ENCODE results near the gene HAVCR2.
"Not testable (repeated sequence)": the region's sequence is repeated elsewhere in the genome, so short reads cannot be mapped to it uniquely, and the experiment has no call there.

DNA sequence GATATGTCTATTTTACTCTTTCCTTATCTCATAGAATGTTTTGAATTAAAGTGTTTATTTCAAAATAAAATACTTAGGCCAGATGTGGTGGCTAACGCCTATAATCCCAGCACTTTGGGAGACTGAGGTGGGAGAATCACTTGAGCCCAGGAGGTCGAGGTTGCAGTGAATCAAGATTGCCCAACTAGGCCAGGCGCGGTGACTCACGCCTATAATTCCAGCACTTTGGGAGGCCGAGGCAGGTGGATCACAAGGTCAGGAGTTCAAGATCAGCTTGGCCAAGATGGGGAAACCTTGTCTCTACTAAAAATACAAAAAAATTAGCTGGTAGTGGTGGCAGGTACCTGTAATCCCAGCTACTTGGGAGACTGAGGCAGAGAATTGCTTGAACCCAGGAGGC lies 52.0 kb downstream of the HAVCR2 start:
- TF ChIP-seq, protein P1, sequence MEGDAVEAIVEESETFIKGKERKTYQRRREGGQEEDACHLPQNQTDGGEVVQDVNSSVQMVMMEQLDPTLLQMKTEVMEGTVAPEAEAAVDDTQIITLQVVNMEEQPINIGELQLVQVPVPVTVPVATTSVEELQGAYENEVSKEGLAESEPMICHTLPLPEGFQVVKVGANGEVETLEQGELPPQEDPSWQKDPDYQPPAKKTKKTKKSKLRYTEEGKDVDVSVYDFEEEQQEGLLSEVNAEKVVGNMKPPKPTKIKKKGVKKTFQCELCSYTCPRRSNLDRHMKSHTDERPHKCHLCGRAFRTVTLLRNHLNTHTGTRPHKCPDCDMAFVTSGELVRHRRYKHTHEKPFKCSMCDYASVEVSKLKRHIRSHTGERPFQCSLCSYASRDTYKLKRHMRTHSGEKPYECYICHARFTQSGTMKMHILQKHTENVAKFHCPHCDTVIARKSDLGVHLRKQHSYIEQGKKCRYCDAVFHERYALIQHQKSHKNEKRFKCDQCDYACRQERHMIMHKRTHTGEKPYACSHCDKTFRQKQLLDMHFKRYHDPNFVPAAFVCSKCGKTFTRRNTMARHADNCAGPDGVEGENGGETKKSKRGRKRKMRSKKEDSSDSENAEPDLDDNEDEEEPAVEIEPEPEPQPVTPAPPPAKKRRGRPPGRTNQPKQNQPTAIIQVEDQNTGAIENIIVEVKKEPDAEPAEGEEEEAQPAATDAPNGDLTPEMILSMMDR (IDR thresholded peaks at IDR 0.05; ENCODE audit: low read depth, low read length, missing input control), result not testable (repeated sequence)
- TF ChIP-seq, protein P2, sequence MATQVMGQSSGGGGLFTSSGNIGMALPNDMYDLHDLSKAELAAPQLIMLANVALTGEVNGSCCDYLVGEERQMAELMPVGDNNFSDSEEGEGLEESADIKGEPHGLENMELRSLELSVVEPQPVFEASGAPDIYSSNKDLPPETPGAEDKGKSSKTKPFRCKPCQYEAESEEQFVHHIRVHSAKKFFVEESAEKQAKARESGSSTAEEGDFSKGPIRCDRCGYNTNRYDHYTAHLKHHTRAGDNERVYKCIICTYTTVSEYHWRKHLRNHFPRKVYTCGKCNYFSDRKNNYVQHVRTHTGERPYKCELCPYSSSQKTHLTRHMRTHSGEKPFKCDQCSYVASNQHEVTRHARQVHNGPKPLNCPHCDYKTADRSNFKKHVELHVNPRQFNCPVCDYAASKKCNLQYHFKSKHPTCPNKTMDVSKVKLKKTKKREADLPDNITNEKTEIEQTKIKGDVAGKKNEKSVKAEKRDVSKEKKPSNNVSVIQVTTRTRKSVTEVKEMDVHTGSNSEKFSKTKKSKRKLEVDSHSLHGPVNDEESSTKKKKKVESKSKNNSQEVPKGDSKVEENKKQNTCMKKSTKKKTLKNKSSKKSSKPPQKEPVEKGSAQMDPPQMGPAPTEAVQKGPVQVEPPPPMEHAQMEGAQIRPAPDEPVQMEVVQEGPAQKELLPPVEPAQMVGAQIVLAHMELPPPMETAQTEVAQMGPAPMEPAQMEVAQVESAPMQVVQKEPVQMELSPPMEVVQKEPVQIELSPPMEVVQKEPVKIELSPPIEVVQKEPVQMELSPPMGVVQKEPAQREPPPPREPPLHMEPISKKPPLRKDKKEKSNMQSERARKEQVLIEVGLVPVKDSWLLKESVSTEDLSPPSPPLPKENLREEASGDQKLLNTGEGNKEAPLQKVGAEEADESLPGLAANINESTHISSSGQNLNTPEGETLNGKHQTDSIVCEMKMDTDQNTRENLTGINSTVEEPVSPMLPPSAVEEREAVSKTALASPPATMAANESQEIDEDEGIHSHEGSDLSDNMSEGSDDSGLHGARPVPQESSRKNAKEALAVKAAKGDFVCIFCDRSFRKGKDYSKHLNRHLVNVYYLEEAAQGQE (IDR thresholded peaks at IDR 0.05), result not testable (repeated sequence)
- not testable (repeated sequence) for TF ChIP-seq YY1 (IDR thresholded peaks at IDR 0.05); GABPA (IDR thresholded peaks at IDR 0.05 in 1 of 2, conservative IDR thresholded peaks at IDR 0.05 in 1 of 2); EGR1 (IDR thresholded peaks at IDR 0.05; ENCODE audit: low read depth in 2 of 2); NR2F2 (IDR thresholded peaks at IDR 0.05)
